GM21423 (cell line): ENCODE data around the gene DCXR.

Experiments used
- ATAC-seq: cut with Tn5 transposase; IDR thresholded peaks from one replicate; pipeline ENCODE4 v1.9.1; 2021; ENCODE audit warnings: mild to moderate bottlenecking, moderate library complexity; ENCODE audit not compliant: unreplicated experiment

Gene DCXR

DNA sequence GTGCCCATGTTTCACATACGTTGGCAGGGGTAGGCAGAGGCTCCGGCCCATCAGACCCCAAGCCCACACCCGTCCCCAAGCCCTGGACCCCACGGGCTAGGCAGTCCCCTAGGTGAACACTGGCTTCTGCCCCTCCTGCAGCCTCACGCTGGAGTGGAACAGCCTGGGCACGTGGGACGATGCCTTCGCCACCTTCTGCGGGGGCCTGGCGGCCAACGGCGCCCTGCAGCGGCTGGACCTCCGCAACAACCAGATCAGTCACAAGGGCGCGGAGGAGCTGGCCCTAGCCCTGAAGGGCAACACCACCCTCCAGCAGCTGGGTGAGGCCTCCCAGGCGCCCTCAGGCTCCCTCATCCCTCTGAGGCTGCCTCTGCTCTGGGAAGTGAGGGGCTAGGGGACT, 12.6 kb downstream of the DCXR start:
- no peak for ATAC-seq

DNA sequence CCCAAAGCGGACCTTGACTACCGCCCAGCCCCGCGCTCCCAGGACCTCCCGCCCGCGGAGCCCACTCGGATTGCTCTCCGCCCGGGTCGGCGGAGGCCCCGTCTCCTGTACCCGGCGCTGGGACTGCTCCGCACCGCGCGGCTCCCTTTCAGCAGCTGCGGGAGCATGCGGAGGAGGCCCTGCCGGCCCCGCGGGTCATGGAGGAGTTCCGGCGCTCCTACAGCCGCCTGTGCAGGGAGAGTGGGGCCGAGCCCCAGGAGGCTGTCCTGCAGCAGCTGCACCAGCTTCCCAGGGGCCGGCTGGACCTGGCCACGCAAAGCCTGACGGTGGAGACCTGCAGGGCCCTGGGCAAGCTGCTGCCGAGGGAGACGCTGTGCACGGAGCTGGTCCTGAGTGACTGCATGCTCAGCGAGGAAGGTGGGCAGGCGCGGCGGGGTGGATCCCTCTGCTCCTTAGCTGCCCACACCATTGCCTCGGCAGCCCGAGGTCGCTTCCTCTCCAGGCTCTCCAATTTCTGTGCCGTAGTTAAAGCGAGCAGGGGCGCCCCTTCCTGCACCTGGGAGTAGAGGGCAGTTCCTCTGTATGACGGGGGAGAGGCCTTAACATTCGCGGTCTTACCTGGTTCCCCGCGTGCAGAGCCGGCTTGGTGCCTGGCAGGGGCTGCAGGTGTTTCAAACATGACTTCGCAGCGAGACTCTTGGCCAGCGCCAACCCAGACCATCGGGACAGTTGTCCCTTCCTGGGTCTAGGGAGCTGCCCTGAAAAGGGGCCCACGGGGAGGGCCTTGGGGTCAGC, 13.9 kb downstream of the DCXR start:
- peak; percentile 4 for ATAC-seq

- peak; percentile 85 for ATAC-seq
Measured at GRCh38 chr17:82022981-82023446, 14.5 kb downstream of the DCXR start, which contains the start of gene LRRC45. Gene LRRC45, plus strand, starts transcription at chr17:82023305. Its CDS starts 339 bp downstream, at chr17:82023644.

- no peak for ATAC-seq
Measured at GRCh38 chr17:82022310-82022980, 15.1 kb downstream of the DCXR start, which contains the start of gene CENPX. Gene CENPX, minus strand, starts transcription at chr17:82022878. Its CDS starts 17 bp downstream, at chr17:82022861.

DNA sequence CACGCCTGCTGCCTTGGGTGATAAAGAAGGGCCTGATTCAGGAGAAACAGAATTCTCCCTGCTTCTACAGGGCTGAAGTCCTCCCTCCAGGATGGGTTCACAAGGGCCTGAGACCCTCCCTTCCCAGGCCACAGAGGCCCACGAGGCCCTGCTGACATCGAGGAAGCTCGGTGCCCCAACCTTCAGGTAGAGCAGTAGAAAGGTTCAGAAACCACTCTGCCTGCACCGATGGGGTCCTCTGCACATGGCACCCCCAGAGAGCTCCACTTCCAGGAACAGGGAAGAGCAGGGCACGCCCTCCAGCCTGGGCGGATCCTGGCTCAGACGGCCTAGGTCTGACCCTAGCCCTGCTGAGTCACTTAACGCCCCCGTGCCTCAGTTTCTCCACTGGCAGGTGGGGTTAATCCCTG, 15.6 kb downstream of the DCXR start:
- no peak for ATAC-seq

- ATAC-seq, result no peak
Measured at GRCh38 chr17:82021107-82021899, 16.2 kb downstream of the DCXR start.

DNA sequence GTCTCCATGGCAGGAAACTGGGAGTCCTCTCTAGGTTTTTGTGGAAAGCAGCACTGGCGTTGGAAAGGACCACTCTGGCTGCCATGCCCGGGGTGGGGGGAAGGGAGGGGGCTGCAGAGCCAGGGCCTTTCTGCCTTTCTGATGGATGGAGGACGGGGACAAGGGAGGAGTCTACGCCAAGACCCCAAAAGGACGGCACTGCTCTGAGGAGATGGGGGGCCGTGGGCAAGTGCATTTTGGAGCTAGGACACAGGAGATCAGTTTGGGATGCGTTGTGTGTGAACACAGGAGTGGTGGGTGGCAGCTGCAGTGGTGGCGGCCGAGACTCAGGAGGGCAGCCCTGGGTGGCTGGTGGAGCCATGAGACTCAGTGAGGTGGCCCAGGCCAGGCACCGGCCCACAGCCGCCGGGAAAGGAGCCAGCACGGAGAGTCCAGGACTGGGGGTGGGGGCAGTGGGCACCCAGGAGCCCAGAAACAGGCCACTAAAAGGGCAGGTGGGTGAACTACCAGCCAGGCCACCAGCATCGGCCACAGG, 16.9 kb downstream of the DCXR start:
- ATAC-seq, result no peak

DNA sequence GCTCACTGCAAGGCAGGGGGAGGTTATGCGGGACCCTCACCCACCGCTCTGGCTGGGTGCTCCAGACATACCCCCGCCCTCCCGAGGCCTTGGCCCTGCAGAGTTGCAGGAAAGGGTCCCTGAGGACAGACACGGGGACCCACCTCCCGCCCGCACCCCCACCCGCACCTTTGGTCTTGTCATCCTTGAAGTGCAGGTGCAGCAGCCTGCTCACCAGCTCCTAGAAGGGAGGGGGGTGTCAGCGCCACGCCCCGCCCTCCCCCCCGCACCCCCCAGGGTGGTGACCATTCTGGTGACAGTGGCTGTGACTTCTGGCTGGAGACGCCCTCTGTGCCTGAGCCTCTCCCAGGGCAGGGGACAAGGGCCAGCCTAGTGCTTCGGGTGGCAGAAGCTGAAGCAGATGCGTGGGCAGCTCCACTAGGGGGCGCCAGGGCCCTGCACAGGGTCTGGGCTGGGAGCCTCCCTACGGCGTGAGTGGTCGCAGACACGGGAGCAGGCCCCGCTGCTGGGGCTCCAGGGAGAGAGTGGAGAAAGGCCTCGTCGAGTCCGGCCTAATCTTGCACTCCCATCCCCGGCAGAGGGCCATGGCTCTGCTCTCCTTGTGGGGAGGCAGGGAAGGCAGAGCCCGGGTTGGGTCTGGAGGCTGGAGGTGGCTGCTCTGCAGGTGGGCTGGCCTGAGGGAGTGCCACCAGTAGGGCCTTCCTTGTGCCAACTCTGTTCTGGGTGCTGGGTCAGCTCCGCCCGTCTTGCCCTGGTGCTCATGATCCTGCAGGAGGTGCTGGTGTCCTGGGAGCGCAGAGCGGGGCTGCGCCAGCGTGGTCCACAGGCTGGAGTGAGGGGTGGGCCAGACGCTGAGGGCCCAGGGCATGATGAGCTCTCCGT, 17.6 kb downstream of the DCXR start:
- ATAC-seq, result no peak

DNA sequence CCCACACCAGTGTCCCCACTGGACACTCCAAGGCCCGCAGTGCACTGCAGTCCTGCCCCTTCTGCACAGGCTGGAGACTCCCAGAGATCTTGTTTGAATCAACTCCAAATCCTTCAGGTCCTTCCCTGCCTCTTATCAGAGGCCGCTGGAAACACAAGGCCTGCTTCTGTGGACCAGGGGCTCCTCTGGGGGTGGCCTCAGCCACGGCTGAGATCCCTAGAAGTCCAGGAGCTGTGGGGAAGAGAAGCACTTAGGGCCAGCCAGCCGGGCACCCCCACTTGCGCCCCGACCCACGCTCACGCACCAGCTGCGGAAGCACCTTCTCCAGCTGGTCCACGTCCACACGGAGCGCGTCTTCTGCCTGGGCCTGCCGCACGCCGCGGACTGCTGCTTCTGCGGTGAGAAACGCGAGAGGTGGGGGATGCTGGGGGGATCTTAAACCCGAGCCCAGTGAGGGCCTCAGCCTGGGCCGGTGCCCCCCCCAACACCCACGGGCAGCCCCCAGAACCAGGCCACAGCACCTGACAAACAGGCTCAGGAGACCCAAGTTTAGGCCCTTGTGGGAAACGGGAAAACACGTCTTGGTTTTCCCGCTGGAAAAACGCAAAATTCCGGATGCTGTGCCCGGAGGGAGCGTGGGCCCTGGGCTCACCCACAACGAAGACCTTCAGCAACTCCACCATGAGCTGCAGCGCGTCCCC, 18.4 kb downstream of the DCXR start:
- ATAC-seq, result no peak

- no peak for ATAC-seq
Measured at GRCh38 chr17:82018152-82018988, 19.1 kb downstream of the DCXR start.

- ATAC-seq, result no peak
Measured at GRCh38 chr17:82017612-82018151, 19.8 kb downstream of the DCXR start.

DNA sequence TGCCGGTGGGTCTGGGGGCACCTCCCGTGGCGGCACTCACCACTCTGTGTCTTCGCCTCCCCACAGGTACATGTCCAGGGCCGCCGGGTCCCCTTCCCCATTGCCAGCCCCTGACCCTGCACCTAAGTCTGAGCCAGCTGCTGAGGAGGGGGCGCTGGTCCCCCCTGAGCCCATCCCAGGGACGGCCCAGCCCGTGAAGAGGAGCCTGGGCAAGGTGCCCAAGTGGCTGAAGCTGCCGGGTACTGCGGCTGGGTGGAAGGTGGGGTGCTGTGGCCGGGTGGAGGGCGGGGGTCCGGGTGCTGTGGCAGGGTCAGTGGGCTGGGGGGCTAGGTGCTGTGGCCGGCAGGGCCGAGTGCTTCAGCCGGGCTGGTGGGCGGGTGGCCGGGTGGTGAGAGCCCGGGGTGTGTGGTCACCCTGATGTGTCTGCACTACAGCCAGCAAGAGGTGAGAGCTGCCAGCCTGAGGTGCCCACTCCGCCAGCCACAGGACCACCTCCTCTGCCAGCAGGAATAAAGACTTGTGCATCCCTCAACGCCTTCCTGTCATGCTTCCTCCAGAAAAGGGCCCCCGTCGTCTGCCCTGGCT, 20.5 kb downstream of the DCXR start:
- ATAC-seq, result no peak

GRCh38 chr17:82016061-82016874, 21.2 kb downstream of the DCXR start:
- no peak for ATAC-seq

DNA sequence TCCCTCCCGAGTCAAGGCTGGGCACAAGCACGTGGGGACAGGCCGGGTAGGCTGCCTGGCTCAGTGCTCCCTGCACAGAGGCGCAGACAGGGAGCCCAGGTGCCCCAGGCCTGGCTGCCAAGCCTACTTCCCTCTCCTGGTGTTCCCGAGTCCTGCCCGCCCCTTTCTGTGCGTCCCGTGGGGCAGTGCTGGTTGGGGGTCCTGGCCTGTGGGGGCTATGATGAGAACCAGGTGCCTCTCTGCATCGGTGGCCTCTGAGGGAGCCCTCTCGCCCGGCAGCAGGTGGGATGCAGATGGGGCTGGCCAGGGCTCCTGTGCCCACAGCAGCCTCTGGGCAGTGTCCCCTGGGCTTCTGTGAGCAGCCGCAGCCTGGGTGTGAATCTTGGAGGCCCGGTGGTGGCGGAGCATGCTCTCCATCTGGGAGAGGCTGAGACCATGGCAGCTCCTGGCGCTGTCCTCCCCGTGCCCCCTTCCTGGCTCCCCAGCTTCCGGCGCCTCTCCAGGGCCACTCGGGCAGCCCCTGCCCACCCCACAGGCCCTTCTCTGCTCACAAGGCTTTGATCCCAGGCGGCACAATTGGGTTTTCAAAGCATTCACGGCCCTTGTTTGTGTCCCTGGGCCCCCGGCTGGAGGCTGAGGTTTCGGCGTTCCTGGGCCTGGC, 22.1 kb downstream of the DCXR start:
- ATAC-seq, result no peak

GRCh38 chr17:82014971-82015310, 22.6 kb downstream of the DCXR start:
- no peak for ATAC-seq

DNA sequence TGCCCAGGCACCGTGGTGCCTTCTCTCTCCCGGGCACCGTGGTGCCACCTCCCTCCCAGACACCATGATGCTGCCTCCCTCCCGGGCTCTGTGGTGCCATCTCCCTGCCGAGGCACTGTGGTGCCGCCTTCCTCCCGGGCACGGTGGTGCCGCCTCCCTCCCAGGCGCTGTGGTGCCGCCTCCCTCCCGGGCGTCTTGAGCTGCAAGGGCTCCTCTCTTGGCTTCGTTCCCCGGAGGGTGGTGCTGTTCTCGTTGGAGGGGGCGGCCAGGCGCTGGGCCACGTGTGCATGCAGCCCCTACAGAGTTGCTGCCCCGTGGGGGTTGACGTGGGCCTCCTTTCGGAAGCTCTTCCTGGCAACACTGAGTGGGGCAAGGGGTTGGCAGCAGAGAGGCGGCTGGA, 23.1 kb downstream of the DCXR start:
- ATAC-seq, result no peak
